ENCODE results near the gene VGLL1. TPM values are rescaled to one million over a fixed set of nuclear protein-coding genes. Genes with fewer than 3 reads are reported as not detected.

The VGLL1 gene
- not detected in 2 replicates for total RNA-seq (2014; rRNA removed; shearing (Covaris generic))
- not detected in 2 replicates for total RNA-seq (2022)
- not detected for Bru-seq, nascent RNA
- BruChase-seq, experiment 1, labeled RNA remaining after a 6-hour chase = percentile 11 among the genes with signal in this experiment
- percentile 13 among the genes with signal in this experiment for BruChase-seq, experiment 2, labeled RNA remaining after a 2-hour chase
- long read RNA-seq = 0 reads

- CTCF ChIA-PET (ENCODE audit: unreplicated experiment) = no interaction called here
- POLR2A ChIA-PET = no interaction called here
These were observed at the start of gene VGLL1 for GRCh38 chrX:136531951-136532350. VGLL1 (plus strand) TSS chrX:136532215; CDS start chrX:136536021, 3,806 bp downstream.

GRCh38 chrX:136487647-136488046 is 44.4 kb upstream of the VGLL1 start, which contains the start of gene BRS3:
BRS3 (plus strand) TSS chrX:136487947; CDS start chrX:136488115, 168 bp downstream.
- Histone ChIP-seq H4K20me1 (ENCODE audit: insufficient read depth, low read length) (no peaks in the 10 kb centered on the region), H3K79me2 (ENCODE audit: insufficient read depth, low read depth, low read length) (no peaks in the 10 kb centered on the region), H2AFZ (ENCODE audit: low read length) (no peak within 1 kb of the TSS), H3K27ac (ENCODE audit: low read depth, low read length, poor library complexity, severe bottlenecking) (no peak within 1 kb of the TSS), H3K36me3 (ENCODE audit: insufficient read depth, low read length) (no peaks in the 10 kb centered on the region), H3K4me3 (ENCODE audit: low read depth, low read length, poor library complexity, severe bottlenecking) (no peak within 1 kb of the TSS), H3K4me2 (ENCODE audit: low read length) (no peak within 1 kb of the TSS), H3K9me3 (ENCODE audit: low read length) (no peaks in the 10 kb centered on the region), H3K4me1 (ENCODE audit: insufficient read depth, low read length, poor library complexity, severe bottlenecking) (no peaks in the 10 kb centered on the region), H3K9me2 (ENCODE audit: insufficient read depth, low read length) (no peaks in the 10 kb centered on the region)
- BruUV-seq (replicated peaks) = no TSS peak
- no peak for DNase-seq (ENCODE audit: low spot score)
- POLR2A ChIA-PET = no interaction called here
- TF ChIP-seq EZH2phosphoT487 (IDR thresholded peaks at IDR 0.05; ENCODE audit: borderline replicate concordance, low read depth, low read length) = no peak
- no peak for TF ChIP-seq CTCF (conservative IDR thresholded peaks at IDR 0.05; ENCODE audit: low read length)
- CTCF ChIA-PET (ENCODE audit: unreplicated experiment) = no interaction called here
- intact Hi-C loops (cut with micrococcal nuclease; ENCODE audit: unreplicated experiment) = no loop called here

More at GRCh38 chrX:136531951-136532350, at the start of gene VGLL1:
- Histone ChIP-seq H3K4me3 (ENCODE audit: low read depth, low read length, poor library complexity, severe bottlenecking) (no peak within 1 kb of the TSS), H3K4me2 (ENCODE audit: low read length) (no peak within 1 kb of the TSS), H3K9me2 (ENCODE audit: insufficient read depth, low read length) (no peaks in the 10 kb centered on the region), H3K79me2 (ENCODE audit: insufficient read depth, low read depth, low read length) (no peaks in the 10 kb centered on the region), H3K27ac (ENCODE audit: low read depth, low read length, poor library complexity, severe bottlenecking) (no peak within 1 kb of the TSS), H4K20me1 (ENCODE audit: insufficient read depth, low read length) (no peaks in the 10 kb centered on the region), H2AFZ (ENCODE audit: low read length) (no peak within 1 kb of the TSS), H3K9me3 (ENCODE audit: low read length) (no peaks in the 10 kb centered on the region), H3K4me1 (ENCODE audit: insufficient read depth, low read length, poor library complexity, severe bottlenecking) (no peaks in the 10 kb centered on the region), H3K36me3 (ENCODE audit: insufficient read depth, low read length) (no peaks in the 10 kb centered on the region)
- TF ChIP-seq EZH2phosphoT487 (IDR thresholded peaks at IDR 0.05; ENCODE audit: borderline replicate concordance, low read depth, low read length) (no peak), CTCF (conservative IDR thresholded peaks at IDR 0.05; ENCODE audit: low read length) (no peak)
- intact Hi-C loops (cut with micrococcal nuclease; ENCODE audit: unreplicated experiment) = no loop called here
- DNase-seq (ENCODE audit: low spot score) = no peak
- no TSS peak for BruUV-seq (replicated peaks)

- Histone ChIP-seq H3K79me2 (ENCODE audit: insufficient read depth, low read depth, low read length) (no peaks in the 10 kb centered on the region), H3K36me3 (ENCODE audit: insufficient read depth, low read length) (no peaks in the 10 kb centered on the region), H3K27ac (ENCODE audit: low read depth, low read length, poor library complexity, severe bottlenecking) (no peak overlapping the region), H3K4me1 (ENCODE audit: insufficient read depth, low read length, poor library complexity, severe bottlenecking) (no peaks in the 10 kb centered on the region), H2AFZ (ENCODE audit: low read length) (no peak overlapping the region), H3K4me3 (ENCODE audit: low read depth, low read length, poor library complexity, severe bottlenecking) (no peak overlapping the region), H3K9me3 (ENCODE audit: low read length) (no peaks in the 10 kb centered on the region), H3K9me2 (ENCODE audit: insufficient read depth, low read length) (no peaks in the 10 kb centered on the region), H3K4me2 (ENCODE audit: low read length) (no peak overlapping the region), H4K20me1 (ENCODE audit: insufficient read depth, low read length) (no peaks in the 10 kb centered on the region)
- BruUV-seq (replicated peaks) = no TSS peak
- no peak for TF ChIP-seq EZH2phosphoT487 (IDR thresholded peaks at IDR 0.05; ENCODE audit: borderline replicate concordance, low read depth, low read length)
- no peak for TF ChIP-seq CTCF (conservative IDR thresholded peaks at IDR 0.05; ENCODE audit: low read length)
- POLR2A ChIA-PET = no interaction called here
- CTCF ChIA-PET (ENCODE audit: unreplicated experiment) = no interaction called here
- DNase-seq (ENCODE audit: low spot score) = no peak
- intact Hi-C loops (cut with micrococcal nuclease; ENCODE audit: unreplicated experiment) = no loop called here
These were observed 43.3 kb upstream of the VGLL1 start for GRCh38 chrX:136488706-136489105.

All from OCI-LY7 (cell line).